H1 (cell line): Measurements from ENCODE around the gene NRXN3. TPM values are rescaled to one million over a fixed set of nuclear protein-coding genes. Genes with fewer than 3 reads are reported as not detected.

Source experiments
- CTCF ChIA-PET: fragments of 300-600 bp; sonication (Branson Sonifier 250); formaldehyde crosslinking; loops from one replicate; lab custom pipeline; 2021; ENCODE audit not compliant: partially characterized antibody; lab: Charles Lee
- POLR2A ChIA-PET: fragments of 300-600 bp; sonication (Branson Sonifier 250); formaldehyde crosslinking; loops from one replicate; lab custom pipeline; 2021; ENCODE audit warnings: inconsistent platforms; ENCODE audit not compliant: partially characterized antibody; lab: Charles Lee
- DNase-seq, 2 experiments: peaks; one replicate each; pipeline versions ENCODE4 v3.0.0 to v3.0.0-alpha.2; 2010 to 2022; ENCODE audit warnings: low spot score in 2 of 2, low read depth in 1 of 2, mixed read lengths in 1 of 2
- FAIRE-seq: peaks from 2 replicates; lab custom pipeline; 2011; peaks lifted over from hg19 to GRCh38; lab: Jason Lieb, UNC
- H2AFZ ChIP-seq: 2 replicates; pipeline ENCODE4 v1.8.1; 2012; ENCODE audit warnings: low read length, inconsistent platforms
- H2AK5ac ChIP-seq: 2 replicates; pipeline ENCODE4 v1.6.1; 2013; ENCODE audit warnings: low read depth, low read length
- H2BK120ac ChIP-seq: replicated peaks from 2 replicates; pipeline ENCODE3; 2013; ENCODE audit warnings: low read depth, low read length, inconsistent platforms
- H2BK12ac ChIP-seq: 2 replicates; pipeline ENCODE4 v1.6.1; 2013; ENCODE audit warnings: low read depth, low read length
- H2BK15ac ChIP-seq: 2 replicates; pipeline ENCODE4 v1.6.1; 2013; ENCODE audit warnings: low read length
- H2BK20ac ChIP-seq: 2 replicates; pipeline ENCODE4 v1.6.1; 2013; ENCODE audit warnings: low read length
- H2BK5ac ChIP-seq: 2 replicates; pipeline ENCODE4 v1.6.1; 2013; ENCODE audit warnings: low read depth, low read length
- H3K14ac ChIP-seq: 2 replicates; pipeline ENCODE4 v1.6.1; 2013; ENCODE audit warnings: inconsistent platforms; ENCODE audit not compliant: insufficient read length
- H3K18ac ChIP-seq: 2 replicates; pipeline ENCODE4 v1.6.1; 2013; ENCODE audit warnings: low read length; ENCODE audit errors: extremely low read depth
- H3K23ac ChIP-seq: 2 replicates; pipeline ENCODE4 v1.6.1; 2013; ENCODE audit warnings: inconsistent platforms; ENCODE audit not compliant: insufficient read length
- H3K23me2 ChIP-seq: 2 replicates; pipeline ENCODE4 v1.6.1; 2013; ENCODE audit warnings: low read depth, low read length
- H3K27ac ChIP-seq: 2 replicates; pipeline ENCODE4 v1.6.1; 2011; ENCODE audit warnings: low read depth, low read length, inconsistent platforms
- H3K27me3 ChIP-seq, 4 experiments: replicated peaks in 1 of 4; 1 replicate in 1 of 4; 2 replicates in 3 of 4; pipeline versions ENCODE4 v1.6.1 to v1.8.1; 2011 to 2013; ENCODE audit warnings: low read length in 3 of 4, mild to moderate bottlenecking in 3 of 4, inconsistent platforms in 2 of 4, mixed read lengths in 2 of 4, moderate library complexity in 1 of 4; ENCODE audit not compliant: control insufficient read depth in 3 of 4, insufficient read depth in 3 of 4; ENCODE audit errors: extremely low read depth in 1 of 4
- H3K36me3 ChIP-seq, 4 experiments: 2 replicates each; pipeline versions ENCODE4 v1.6.1 to v1.8.1; 2011 to 2013; ENCODE audit warnings: mild to moderate bottlenecking in 4 of 4, low read length in 3 of 4, moderate library complexity in 2 of 4, control low read depth in 1 of 4, inconsistent platforms in 1 of 4; ENCODE audit not compliant: insufficient read depth in 4 of 4, control insufficient read depth in 2 of 4
- H3K4ac ChIP-seq: replicated peaks from 2 replicates; pipeline ENCODE3; 2013; ENCODE audit warnings: low read length, low read depth, mixed read lengths, inconsistent platforms; ENCODE audit not compliant: insufficient read length
- H3K4me1 ChIP-seq, 4 experiments: replicated peaks in 1 of 4; 1 replicate in 1 of 4; 2 replicates in 3 of 4; pipeline versions ENCODE4 v1.6.1 to v1.8.1; 2011 to 2013; ENCODE audit warnings: low read length in 3 of 4, inconsistent platforms in 2 of 4, mixed read lengths in 1 of 4; ENCODE audit not compliant: insufficient read depth in 4 of 4, control insufficient read depth in 3 of 4
- H3K4me2 ChIP-seq, 2 experiments: 2 replicates each; pipeline versions ENCODE4 v1.6.1 to v1.8.1; 2011 to 2013; ENCODE audit warnings: low read depth in 2 of 2, low read length in 2 of 2, control low read depth in 1 of 2, inconsistent platforms in 1 of 2, mild to moderate bottlenecking in 1 of 2; ENCODE audit not compliant: insufficient read depth in 1 of 2
- H3K4me3 ChIP-seq, 4 experiments: fragments of 200-600, 300-600 bp in 1 of 4; sonication (generic), shearing (Covaris generic), sonication (Bioruptor Twin) in 1 of 4; 2 replicates each; pipeline versions ENCODE4 v1.5.1 to v1.8.1; 2011 to 2016; ENCODE audit warnings: low read length in 4 of 4, low read depth in 3 of 4, control low read depth in 2 of 4, inconsistent platforms in 2 of 4, mild to moderate bottlenecking in 2 of 4, mixed read lengths in 1 of 4, moderate library complexity in 1 of 4; ENCODE audit not compliant: insufficient read depth in 2 of 4; ENCODE audit errors: extremely low read depth in 1 of 4
- H3K56ac ChIP-seq: replicated peaks from 2 replicates; pipeline ENCODE3; 2013; ENCODE audit warnings: low read depth, mild to moderate bottlenecking, mixed read lengths, low read length, inconsistent platforms; ENCODE audit not compliant: insufficient read length
- H3K79me1 ChIP-seq: 2 replicates; pipeline ENCODE4 v1.6.1; 2013; ENCODE audit warnings: low read depth, low read length, control low read depth
- H3K79me2 ChIP-seq, 2 experiments: 2 replicates each; pipeline versions ENCODE4 v1.6.1 to v1.8.1; 2012 to 2013; ENCODE audit warnings: low read length in 2 of 2, mild to moderate bottlenecking in 2 of 2, inconsistent platforms in 1 of 2; ENCODE audit not compliant: insufficient read depth in 2 of 2, control insufficient read depth in 1 of 2
- H3K9ac ChIP-seq, 4 experiments: replicated peaks in 1 of 4; 1 replicate in 1 of 4; 2 replicates in 3 of 4; pipeline versions ENCODE4 v1.6.1 to v1.8.1; 2011 to 2013; ENCODE audit warnings: low read depth in 3 of 4, low read length in 3 of 4, control low read depth in 2 of 4, mild to moderate bottlenecking in 2 of 4, moderate library complexity in 2 of 4, inconsistent platforms in 1 of 4; ENCODE audit errors: extremely low read depth in 1 of 4
- H3K9me3 ChIP-seq, 2 experiments: 2 replicates each; pipeline versions ENCODE4 v1.6.1 to v1.8.1; 2012 to 2013; ENCODE audit warnings: mild to moderate bottlenecking in 2 of 2, moderate library complexity in 2 of 2, control low read depth in 1 of 2, inconsistent platforms in 1 of 2, low read depth in 1 of 2, low read length in 1 of 2, mixed read lengths in 1 of 2; ENCODE audit not compliant: insufficient read depth in 2 of 2
- H4K20me1 ChIP-seq, 2 experiments: replicated peaks in 1 of 2; 2 replicates each; pipeline versions ENCODE3 to v1.8.1; 2011 to 2013; ENCODE audit warnings: inconsistent platforms in 2 of 2, low read length in 2 of 2, mild to moderate bottlenecking in 1 of 2; ENCODE audit not compliant: insufficient read depth in 2 of 2, control insufficient read depth in 1 of 2
- H4K5ac ChIP-seq: 2 replicates; pipeline ENCODE4 v1.6.1; 2013; ENCODE audit warnings: low read length, low read depth, mixed read lengths, inconsistent platforms; ENCODE audit not compliant: insufficient read length
- H4K8ac ChIP-seq: 2 replicates; pipeline ENCODE4 v1.8.0; 2013; ENCODE audit warnings: mild to moderate bottlenecking, moderate library complexity, low read length, inconsistent platforms; ENCODE audit not compliant: insufficient read depth; ENCODE audit errors: extremely low read depth
- H4K91ac ChIP-seq: replicated peaks from 2 replicates; pipeline ENCODE3; 2013; ENCODE audit warnings: low read length, mixed read lengths, inconsistent platforms; ENCODE audit not compliant: insufficient read length
- CHD1 ChIP-seq: IDR thresholded peaks from 2 replicates; pipeline ENCODE4 v1.6.1; 2012; ENCODE audit warnings: low read depth, low read length, improper control_type of control experiment
- EGR1 ChIP-seq: IDR thresholded peaks from 2 replicates; pipeline ENCODE4 v1.6.1; 2011; ENCODE audit warnings: low read depth, low read length, borderline replicate concordance
- EZH2 ChIP-seq: fragments of 200-600 bp; sonication (generic); IDR thresholded peaks from 2 replicates; pipeline ENCODE4 v1.7.1; 2012; ENCODE audit warnings: low read depth, mild to moderate bottlenecking, moderate library complexity, low read length, inconsistent platforms; ENCODE audit not compliant: severe bottlenecking
- GABPA ChIP-seq: IDR thresholded peaks from 2 replicates; pipeline ENCODE4 v1.6.1; 2011; ENCODE audit warnings: mild to moderate bottlenecking, low read length, moderate library complexity, borderline replicate concordance; ENCODE audit not compliant: insufficient read depth
- MAX ChIP-seq: IDR thresholded peaks from 2 replicates; pipeline ENCODE4 v1.6.1; 2012; ENCODE audit warnings: inconsistent platforms
- RAD21 ChIP-seq, 2 experiments: IDR thresholded peaks in 1 of 2; conservative IDR thresholded peaks in 1 of 2; 2 replicates each; pipeline ENCODE4 v1.6.1; 2011; ENCODE audit warnings: low read depth in 2 of 2, low read length in 2 of 2, improper control_type of control experiment in 1 of 2, inconsistent platforms in 1 of 2, mild to moderate bottlenecking in 1 of 2, moderate library complexity in 1 of 2
- RNF2 ChIP-seq: fragments of 200-900, 300-1000 bp; sonication (generic); IDR thresholded peaks from 2 replicates; pipeline ENCODE4 v1.7.1; 2016; ENCODE audit warnings: borderline replicate concordance, low read depth, mild to moderate bottlenecking, antibody characterized with exemption, low read length; ENCODE audit not compliant: poor library complexity, severe bottlenecking; ENCODE audit errors: missing control alignments
- SAP30 ChIP-seq: fragments of 300-600 bp; sonication (generic); IDR thresholded peaks from 2 replicates; pipeline ENCODE4 v1.7.1; 2012; ENCODE audit warnings: low read length, moderate library complexity, mild to moderate bottlenecking, inconsistent platforms; ENCODE audit not compliant: insufficient read depth, insufficient replicate concordance
- SIN3A ChIP-seq, 2 experiments: IDR thresholded peaks in 1 of 2; conservative IDR thresholded peaks in 1 of 2; 2 replicates each; pipeline ENCODE4 v1.6.1; 2011 to 2012; ENCODE audit warnings: low read length in 2 of 2, improper control_type of control experiment in 1 of 2, low read depth in 1 of 2, mild to moderate bottlenecking in 1 of 2
- SP1 ChIP-seq: IDR thresholded peaks from 2 replicates; pipeline ENCODE4 v1.6.1; 2011; ENCODE audit warnings: low read depth, low read length
- SRF ChIP-seq: IDR thresholded peaks from 2 replicates; pipeline ENCODE4 v1.6.1; 2011; ENCODE audit warnings: mild to moderate bottlenecking, low read depth, low read length, moderate library complexity
- TBP ChIP-seq: IDR thresholded peaks from 2 replicates; pipeline ENCODE4 v1.6.1; 2011; ENCODE audit warnings: low read depth, low read length, improper control_type of control experiment
- TCF12 ChIP-seq: IDR thresholded peaks from 2 replicates; pipeline ENCODE4 v1.6.1; 2011; ENCODE audit warnings: low read depth, mild to moderate bottlenecking, low read length
- WGBS, 2 experiments: shearing (Covaris generic) in 1 of 2; methylation state at CpG; one replicate each; pipeline versions ENCODE4 v1.1.6 to v1.1.7; 2013 to 2015; ENCODE audit warnings: low lambda C conversion rate in 2 of 2, mixed read lengths in 2 of 2, inconsistent platforms in 1 of 2, low coverage in 1 of 2, missing lambda C conversion rate in 1 of 2; ENCODE audit not compliant: insufficient replicate concordance in 2 of 2, insufficient coverage in 1 of 2, insufficient read length in 1 of 2; ENCODE audit errors: extremely low coverage in 1 of 2, missing lambda C conversion rate in 1 of 2; 5-methylcytosine and 5-hydroxymethylcytosine counted together
- polyA plus RNA-seq, 7 experiments: library from polyadenylated mRNA; depleted of rRNA in 3 of 7; stranded (reverse) in 5 of 7; unstranded in 2 of 7; fragments of >200 nt in 5 of 7; fragments of 200-250 nt in 2 of 7; gene quantifications; 1 replicate in 5 of 7; 2 replicates in 1 of 7; 4 replicates in 1 of 7; pipeline versions ENCODE4 v1.2.1 to v1.2.3, GENCODE V29; 2011 to 2013; ENCODE audit warnings: missing spikeins in 2 of 7, mixed read lengths in 2 of 7
- total RNA-seq: library from RNA; stranded (reverse); fragmentation: NEBNext Ultra II Directional; extraction: Animal tissue kit (Norgen Biotek cat#: 25700); gene quantifications from 2 replicates; pipeline ENCODE4 v1.2.1, GENCODE V29; 2021

NRXN3 gene
- total and polyA plus RNA-seq, 2 of the 8 experiments (the other 6 are each of a cell fraction or from before 2014, with no cell fraction given), result 2.6 to 4.1 TPM

GRCh38 chr14:78612666-78613065 lies 442.5 kb downstream of the NRXN3 start:
- Histone ChIP-seq H3K4me2 (no peak overlapping the region), H2BK12ac (no peak overlapping the region), H3K36me3 (no peaks in the 10 kb centered on the region), H3K4me3 (no peak overlapping the region), H3K14ac (no peak overlapping the region), H3K79me2 (no peaks in the 10 kb centered on the region), H4K5ac (no peak overlapping the region), H3K23ac (no peak overlapping the region), H3K23me2 (no peaks in the 10 kb centered on the region), H3K4ac (no peak overlapping the region), H3K79me1 (no peaks in the 10 kb centered on the region), H2BK120ac (no peak overlapping the region), H2BK20ac (no peak overlapping the region), H3K4me1 (peaks cover 0 to 4% (median 0%) of the 10 kb centered on the region in 4 experiments; a peak in 1 of 7 replicates), H3K9ac (no peak overlapping the region), H3K18ac (no peak overlapping the region), H4K20me1 (no peaks in the 10 kb centered on the region), H3K27me3 (peaks cover 0 to 1% (median 0%) of the 10 kb centered on the region in 4 experiments; a peak in 1 of 7 replicates), H4K91ac (no peak overlapping the region), H2BK15ac (no peak overlapping the region), H3K27ac (no peak overlapping the region), H2BK5ac (no peak overlapping the region), H2AFZ (no peak overlapping the region), H4K8ac (no peak overlapping the region), H3K9me3 (no peaks in the 10 kb centered on the region), H2AK5ac (no peak overlapping the region), H3K56ac (no peak overlapping the region)
- WGBS, 2 experiments, result 92% methylated on average over 1 of the region's 1 CpG; no CpG with 5 or more reads in 1 of the 2 experiments
- ChIA-PET CTCF (interaction anchor here (1.6 to 11.5 kb wide), 2 partner anchors 14 to 85 kb away, joined by 6 to 88 read pairs; no protein-coding TSS in a partner anchor), POLR2A (interaction anchor here (0.6 kb wide), 1 partner anchor 59 kb away, joined by 7 read pairs; no protein-coding TSS in a partner anchor)
- no peak for DNase-seq
- FAIRE-seq, result no peak
- no peak for TF ChIP-seq RNF2
- TF ChIP-seq GABPA, result no peak
- no peak for TF ChIP-seq SIN3A (conservative IDR thresholded peaks at IDR 0.05 in 1 of 2, IDR thresholded peaks at IDR 0.05 in 1 of 2; ENCODE audit: low read depth in 1 of 2, low read length in 2 of 2)
- TF ChIP-seq TCF12, result no peak
- no peak for TF ChIP-seq TBP
- TF ChIP-seq CHD1, result no peak
- no peak for TF ChIP-seq EGR1
- TF ChIP-seq EZH2, result no peak
- no peak for TF ChIP-seq RAD21 (IDR thresholded peaks at IDR 0.05 in 1 of 2, conservative IDR thresholded peaks at IDR 0.05 in 1 of 2; ENCODE audit: low read depth in 2 of 2, low read length in 2 of 2)
- no peak for TF ChIP-seq SRF
- TF ChIP-seq MAX, result no peak
- no peak for TF ChIP-seq SP1
- no peak for TF ChIP-seq SAP30
